Measurements from ENCODE around the gene SLC50A1. TPM values are rescaled to one million over a fixed set of nuclear protein-coding genes. Genes with fewer than 3 reads are reported as not detected.
"Not testable (repeated sequence)": the region's sequence is repeated elsewhere in the genome, so short reads cannot be mapped to it uniquely, and the experiment has no call there.

Gene SLC50A1
- total RNA-seq, 1 experiment from 2014 or later = 67.6 TPM

- ChIA-PET CTCF (no interaction called here), POLR2A (ENCODE audit: unreplicated experiment) (no interaction called here)
- Histone ChIP-seq H3K36me3 (ENCODE audit: low read depth) (no peaks in the 10 kb centered on the region), H3K9me3 (ENCODE audit: insufficient read depth, low read depth) (no peaks in the 10 kb centered on the region), H3F3A (ENCODE audit: insufficient read depth, low read depth) (no peaks in the 10 kb centered on the region), H3K27me3 (ENCODE audit: insufficient read depth, low read depth) (no peaks in the 10 kb centered on the region), H3K79me2 (ENCODE audit: low read depth) (no peaks in the 10 kb centered on the region), H3K4me2 (no peak overlapping the region), H4K20me1 (ENCODE audit: insufficient read depth) (no peaks in the 10 kb centered on the region), H3K27ac (no peak overlapping the region), H3K9me2 (ENCODE audit: insufficient read depth) (no peaks in the 10 kb centered on the region), H3K4me1 (replicated peaks; ENCODE audit: insufficient read depth) (no peaks in the 10 kb centered on the region), H2AFZ (no peak overlapping the region), H3K4me3 (no peak overlapping the region)
- intact Hi-C loops (cut with micrococcal nuclease; ENCODE audit: unreplicated experiment) = no loop called here
- DNase-seq = no peak
- BruUV-seq (replicated peaks) = no TSS peak
- TF ChIP-seq EZH2 (IDR thresholded peaks at IDR 0.05; ENCODE audit: low read depth) (no peak), CTCF (conservative IDR thresholded peaks at IDR 0.05) (no peak)
Measured at GRCh38 chr1:155113450-155113980, 22.1 kb upstream of the SLC50A1 start.

- Histone ChIP-seq H3K4me3 (no peak overlapping the region), H3K27me3 (ENCODE audit: insufficient read depth, low read depth) (no peaks in the 10 kb centered on the region), H3K36me3 (ENCODE audit: low read depth) (no peaks in the 10 kb centered on the region), H3K27ac (no peak overlapping the region), H3K4me1 (replicated peaks; ENCODE audit: insufficient read depth) (no peaks in the 10 kb centered on the region), H2AFZ (no peak overlapping the region), H3K9me3 (ENCODE audit: insufficient read depth, low read depth) (no peaks in the 10 kb centered on the region), H3K9me2 (ENCODE audit: insufficient read depth) (no peaks in the 10 kb centered on the region), H4K20me1 (ENCODE audit: insufficient read depth) (no peaks in the 10 kb centered on the region), H3K79me2 (ENCODE audit: low read depth) (no peaks in the 10 kb centered on the region), H3K4me2 (no peak overlapping the region), H3F3A (ENCODE audit: insufficient read depth, low read depth) (peaks cover 5% of the 10 kb centered on the region; the same call in 1 of the 2 replicates)
- ChIA-PET POLR2A (ENCODE audit: unreplicated experiment) (interaction anchor here (0.6 to 0.7 kb wide), 2 partner anchors 18 to 20 kb away, joined by 4 to 30 read pairs; no protein-coding TSS in a partner anchor), CTCF (interaction anchor here (0.8 kb wide), 1 partner anchor 26 kb away, joined by 5 read pairs; no protein-coding TSS in a partner anchor)
- no TSS peak for BruUV-seq (replicated peaks)
- DNase-seq = no peak
- TF ChIP-seq EZH2 (IDR thresholded peaks at IDR 0.05; ENCODE audit: low read depth) = no peak
- intact Hi-C loops (cut with micrococcal nuclease; ENCODE audit: unreplicated experiment) = no loop called here
Measured at GRCh38 chr1:155116113-155116764, 19.4 kb upstream of the SLC50A1 start.

GRCh38 chr1:155117610-155118009 is 18.0 kb upstream of the SLC50A1 start:
- intact Hi-C loops (cut with micrococcal nuclease; ENCODE audit: unreplicated experiment) = no loop called here
- Histone ChIP-seq H3F3A (ENCODE audit: insufficient read depth, low read depth) (peaks cover 5% of the 10 kb centered on the region; the same call in 1 of the 2 replicates), H3K27me3 (ENCODE audit: insufficient read depth, low read depth) (no peaks in the 10 kb centered on the region), H3K4me1 (replicated peaks; ENCODE audit: insufficient read depth) (no peaks in the 10 kb centered on the region), H3K9me3 (ENCODE audit: insufficient read depth, low read depth) (no peaks in the 10 kb centered on the region), H2AFZ (no peak overlapping the region), H3K79me2 (ENCODE audit: low read depth) (no peaks in the 10 kb centered on the region), H4K20me1 (ENCODE audit: insufficient read depth) (no peaks in the 10 kb centered on the region), H3K27ac (no peak overlapping the region), H3K36me3 (ENCODE audit: low read depth) (no peaks in the 10 kb centered on the region), H3K4me3 (no peak overlapping the region), H3K9me2 (ENCODE audit: insufficient read depth) (no peaks in the 10 kb centered on the region), H3K4me2 (peak overlapping the region; percentile 19; the same call in 1 of the 2 replicates)
- CTCF ChIA-PET = no interaction called here
- peak in 1 of 2 experiments; percentile 51 for DNase-seq
- no TSS peak for BruUV-seq (replicated peaks)
- POLR2A ChIA-PET (ENCODE audit: unreplicated experiment) = interaction anchor here (0.5 to 0.6 kb wide), 2 partner anchors 77 to 187 kb away, joined by 3 to 4 read pairs; no protein-coding TSS in a partner anchor
- TF ChIP-seq EZH2 (IDR thresholded peaks at IDR 0.05; ENCODE audit: low read depth) (no peak), CTCF (conservative IDR thresholded peaks at IDR 0.05) (no peak)

GRCh38 chr1:155118090-155118489 is 17.6 kb upstream of the SLC50A1 start:
- H3K36me3 ChIP-seq (ENCODE audit: low read depth); DNase-seq; BruUV-seq (replicated peaks); CTCF ChIA-PET; H3K27me3 ChIP-seq (ENCODE audit: insufficient read depth, low read depth); H3K79me2 ChIP-seq (ENCODE audit: low read depth); H3K9me3 ChIP-seq (ENCODE audit: insufficient read depth, low read depth); H3K27ac ChIP-seq; H3F3A ChIP-seq (ENCODE audit: insufficient read depth, low read depth); intact Hi-C loops (cut with micrococcal nuclease; ENCODE audit: unreplicated experiment); H3K9me2 ChIP-seq (ENCODE audit: insufficient read depth); H2AFZ ChIP-seq; H3K4me1 ChIP-seq (replicated peaks; ENCODE audit: insufficient read depth); H4K20me1 ChIP-seq (ENCODE audit: insufficient read depth); H3K4me3 ChIP-seq: not testable (repeated sequence)
- POLR2A ChIA-PET (ENCODE audit: unreplicated experiment) = interaction anchor here (0.6 kb wide), 1 partner anchor 76 kb away, joined by 3 read pairs; no protein-coding TSS in a partner anchor
- H3K4me2 ChIP-seq = 0 out of 2 replicates have a peak overlapping the region, but pooled peaks have one; percentile 19

Data from PC-9 (cell line).